HG02938 (cell line): Measurements from ENCODE around the gene PRM1.

Experiments used
- ATAC-seq: cut with Tn5 transposase; IDR thresholded peaks from one replicate; pipeline ENCODE4 v1.9.1; 2021; ENCODE audit warnings: mild to moderate bottlenecking, moderate library complexity; ENCODE audit not compliant: unreplicated experiment

PRM1 gene

GRCh38 chr16:11254913-11255736 is 26.0 kb downstream of the PRM1 start:
- ATAC-seq, result peak; percentile 31

- no peak for ATAC-seq
Observed at GRCh38 chr16:11253995-11254912, 26.9 kb downstream of the PRM1 start.

GRCh38 chr16:11253009-11253994 is 27.8 kb downstream of the PRM1 start:
- no peak for ATAC-seq

GRCh38 chr16:11252482-11252931 is 28.6 kb downstream of the PRM1 start:
- no peak for ATAC-seq

GRCh38 chr16:11251525-11252481 is 29.3 kb downstream of the PRM1 start:
- ATAC-seq, result no peak

GRCh38 chr16:11250786-11251524 is 30.2 kb downstream of the PRM1 start:
- ATAC-seq, result no peak

- ATAC-seq, result no peak
Observed at GRCh38 chr16:11250091-11250785, 30.9 kb downstream of the PRM1 start.

GRCh38 chr16:11249233-11250061 is 31.7 kb downstream of the PRM1 start:
- ATAC-seq, result no peak

GRCh38 chr16:11248133-11248532 is 33.0 kb downstream of the PRM1 start:
- ATAC-seq, result no peak

- ATAC-seq, result no peak
Observed at GRCh38 chr16:11245988-11246387, 35.1 kb downstream of the PRM1 start.

GRCh38 chr16:11245222-11245737 is 35.9 kb downstream of the PRM1 start:
- ATAC-seq, result no peak

- no peak for ATAC-seq
Observed at GRCh38 chr16:11242658-11243057, 38.5 kb downstream of the PRM1 start.

GRCh38 chr16:11241480-11242204 is 39.5 kb downstream of the PRM1 start:
- ATAC-seq, result no peak

GRCh38 chr16:11240636-11241473 is 40.3 kb downstream of the PRM1 start:
- ATAC-seq, result no peak
